HEK293 (cell line): Measurements from ENCODE around the gene ISM1.

Experiments
- MEIS1 ChIP-seq: sonication (generic); formaldehyde crosslinking; IDR thresholded peaks from 2 replicates; pipeline ENCODE4 v1.8.1; 2022; ENCODE audit warnings: missing genetic modification reagents, mild to moderate bottlenecking, borderline replicate concordance
- TCF7L2 ChIP-seq: IDR thresholded peaks from 2 replicates; pipeline ENCODE4 v1.6.1; 2011; ENCODE audit warnings: low read depth, mild to moderate bottlenecking, inconsistent platforms, low read length, moderate library complexity, borderline replicate concordance
- YY1 ChIP-seq: fragments of 450-650 bp; formaldehyde crosslinking; IDR thresholded peaks from 2 replicates; pipeline ENCODE4 v1.5.1; 2018; ENCODE audit warnings: missing biosample characterization, missing genetic modification characterization
- ZFP37 ChIP-seq: fragments of 450-650 bp; formaldehyde crosslinking; IDR thresholded peaks from 2 replicates; pipeline ENCODE4 v1.5.1; 2016; ENCODE audit warnings: missing biosample characterization, missing genetic modification characterization
- ZFP69B ChIP-seq: fragments of 450-650 bp; formaldehyde crosslinking; IDR thresholded peaks from 2 replicates; pipeline ENCODE4 v1.5.1; 2016; ENCODE audit warnings: missing biosample characterization, missing genetic modification characterization
- ZNF10 ChIP-seq: fragments of 450-650 bp; formaldehyde crosslinking; IDR thresholded peaks from 2 replicates; pipeline ENCODE4 v1.5.1; 2017; ENCODE audit warnings: missing biosample characterization, missing genetic modification characterization
- ZNF138 ChIP-seq: fragments of 450-650 bp; formaldehyde crosslinking; IDR thresholded peaks from 2 replicates; pipeline ENCODE4 v1.5.1; 2016; ENCODE audit warnings: missing biosample characterization, missing genetic modification characterization, borderline replicate concordance
- ZNF155 ChIP-seq: fragments of 450-650 bp; formaldehyde crosslinking; IDR thresholded peaks from 2 replicates; pipeline ENCODE4 v1.5.1; 2016; ENCODE audit warnings: missing biosample characterization, missing genetic modification characterization
- ZNF169 ChIP-seq: fragments of 450-650 bp; formaldehyde crosslinking; IDR thresholded peaks from 2 replicates; pipeline ENCODE4 v1.5.1; 2016; ENCODE audit warnings: missing biosample characterization, missing genetic modification characterization
- ZNF354C ChIP-seq: fragments of 450-650 bp; formaldehyde crosslinking; IDR thresholded peaks from 2 replicates; pipeline ENCODE4 v1.5.1; 2016; ENCODE audit warnings: missing biosample characterization, missing genetic modification characterization, low read depth, borderline replicate concordance
- ZNF488 ChIP-seq: fragments of 450-650 bp; formaldehyde crosslinking; IDR thresholded peaks from 2 replicates; pipeline ENCODE4 v1.5.1; 2016; ENCODE audit warnings: missing biosample characterization, missing genetic modification characterization
- ZNF660 ChIP-seq: fragments of 450-650 bp; IDR thresholded peaks from 2 replicates; pipeline ENCODE4 v1.5.1; 2018; ENCODE audit warnings: missing biosample characterization, mild to moderate bottlenecking, missing genetic modification characterization
- TF ChIP-seq, protein P1 (sequence below): fragments of 450-650 bp; formaldehyde crosslinking; IDR thresholded peaks from 2 replicates; pipeline ENCODE4 v1.5.1; 2016; ENCODE audit warnings: missing biosample characterization, missing genetic modification characterization

DNA sequence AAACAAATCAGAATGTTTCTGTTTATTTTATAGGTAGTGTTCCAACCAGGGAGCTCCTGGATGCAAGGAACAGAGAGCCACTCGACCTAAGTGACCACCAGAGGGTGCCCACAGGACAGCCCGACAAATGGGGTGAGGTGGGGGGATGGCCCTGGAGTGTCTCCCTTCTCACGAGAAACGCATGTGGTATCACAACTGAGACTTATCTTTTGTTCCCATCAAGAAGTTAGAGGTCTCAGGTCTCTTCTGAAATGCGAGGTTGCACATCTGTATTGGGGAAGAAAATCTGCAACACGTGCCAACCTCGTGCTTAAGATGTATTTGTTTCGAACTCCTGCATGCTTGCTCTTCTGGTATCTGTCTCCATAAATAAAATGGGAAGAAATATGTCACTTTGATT lies 104.0 kb downstream of the ISM1 start:
- TF ChIP-seq, protein P1, sequence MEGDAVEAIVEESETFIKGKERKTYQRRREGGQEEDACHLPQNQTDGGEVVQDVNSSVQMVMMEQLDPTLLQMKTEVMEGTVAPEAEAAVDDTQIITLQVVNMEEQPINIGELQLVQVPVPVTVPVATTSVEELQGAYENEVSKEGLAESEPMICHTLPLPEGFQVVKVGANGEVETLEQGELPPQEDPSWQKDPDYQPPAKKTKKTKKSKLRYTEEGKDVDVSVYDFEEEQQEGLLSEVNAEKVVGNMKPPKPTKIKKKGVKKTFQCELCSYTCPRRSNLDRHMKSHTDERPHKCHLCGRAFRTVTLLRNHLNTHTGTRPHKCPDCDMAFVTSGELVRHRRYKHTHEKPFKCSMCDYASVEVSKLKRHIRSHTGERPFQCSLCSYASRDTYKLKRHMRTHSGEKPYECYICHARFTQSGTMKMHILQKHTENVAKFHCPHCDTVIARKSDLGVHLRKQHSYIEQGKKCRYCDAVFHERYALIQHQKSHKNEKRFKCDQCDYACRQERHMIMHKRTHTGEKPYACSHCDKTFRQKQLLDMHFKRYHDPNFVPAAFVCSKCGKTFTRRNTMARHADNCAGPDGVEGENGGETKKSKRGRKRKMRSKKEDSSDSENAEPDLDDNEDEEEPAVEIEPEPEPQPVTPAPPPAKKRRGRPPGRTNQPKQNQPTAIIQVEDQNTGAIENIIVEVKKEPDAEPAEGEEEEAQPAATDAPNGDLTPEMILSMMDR (tag by site-specific recombination) = 0 out of 2 replicates have a peak, but pooled peaks have one; percentile 23
- TF ChIP-seq ZNF488 (tag by site-specific recombination) = no peak
- no peak for TF ChIP-seq ZNF155
- no peak for TF ChIP-seq ZNF10 (tag by site-specific recombination)
- TF ChIP-seq YY1 (tag by site-specific recombination) = no peak
- no peak for TF ChIP-seq ZFP37 (tag by site-specific recombination)
- no peak for TF ChIP-seq ZNF138
- TF ChIP-seq TCF7L2 = no peak
- TF ChIP-seq MEIS1 (CRISPR knock-in tag) = no peak
- no peak for TF ChIP-seq ZNF169 (tag by site-specific recombination)
- TF ChIP-seq ZFP69B (tag by site-specific recombination) = no peak
- TF ChIP-seq ZNF660 (tag by site-specific recombination) = no peak
- TF ChIP-seq ZNF354C (tag by site-specific recombination) = no peak
